K562 (cell line): Measurements from ENCODE around the gene HOTAIR.

ENCODE experiments used
- CTCF ChIP-seq, 3 experiments: IDR thresholded peaks in 2 of 3; conservative IDR thresholded peaks in 1 of 3; 2 replicates each; pipeline ENCODE4 v1.5.1; 2011 to 2012; ENCODE audit warnings: low read length in 3 of 3, mild to moderate bottlenecking in 3 of 3, control low read depth in 2 of 3, improper control_type of control experiment in 1 of 3, inconsistent platforms in 1 of 3, low read depth in 1 of 3, mixed read lengths in 1 of 3, moderate library complexity in 1 of 3; ENCODE audit not compliant: insufficient read depth in 2 of 3
- LARP7 ChIP-seq: fragments of 450-650 bp; IDR thresholded peaks from 2 replicates; pipeline ENCODE4 v1.6.1; 2016
- POLR2AphosphoS5 ChIP-seq: IDR thresholded peaks from 2 replicates; pipeline ENCODE4 v1.6.1; 2011; ENCODE audit warnings: mild to moderate bottlenecking, low read depth, low read length, moderate library complexity; ENCODE audit not compliant: control insufficient read depth, insufficient read depth
- YY1 ChIP-seq, 3 experiments: IDR thresholded peaks; 2 replicates each; pipeline ENCODE4 v1.6.1; 2011; ENCODE audit warnings: low read length in 2 of 3, mild to moderate bottlenecking in 2 of 3, moderate library complexity in 2 of 3, borderline replicate concordance in 1 of 3, control low read depth in 1 of 3, low read depth in 1 of 3; ENCODE audit not compliant: insufficient read depth in 3 of 3, insufficient replicate concordance in 2 of 3, control insufficient read depth in 1 of 3, insufficient read length in 1 of 3; ENCODE audit errors: extremely low read depth in 1 of 3
- ZNF449 ChIP-seq: fragments of 250-450 bp; sonication (Bioruptor Pico); IDR thresholded peaks from 2 replicates; pipeline ENCODE4 v1.8.0; 2022; ENCODE audit warnings: moderate library complexity, mild to moderate bottlenecking, inconsistent platforms

GRCh38 chr12:53955036-53955775 lies 19.5 kb downstream of the HOTAIR start:
- no peak for TF ChIP-seq CTCF (IDR thresholded peaks at IDR 0.05 in 2 of 3, conservative IDR thresholded peaks at IDR 0.05 in 1 of 3; ENCODE audit: insufficient read depth in 2 of 3, low read depth in 1 of 3, low read length in 3 of 3)
- no peak for TF ChIP-seq LARP7
- TF ChIP-seq ZNF449 = no peak
- no peak for TF ChIP-seq POLR2AphosphoS5
- no peak for TF ChIP-seq YY1 (IDR thresholded peaks at IDR 0.05; ENCODE audit: borderline replicate concordance in 1 of 3, control insufficient read depth in 1 of 3, extremely low read depth in 1 of 3, insufficient read depth in 3 of 3, insufficient read length in 1 of 3, insufficient replicate concordance in 2 of 3, low read depth in 1 of 3, low read length in 2 of 3)
